ENCODE data around the gene BTF3. TPM values are rescaled to one million over a fixed set of nuclear protein-coding genes. Genes with fewer than 3 reads are reported as not detected.

The BTF3 gene
- total and polyA plus RNA-seq, 9 of the 15 experiments (the other 6 are each of a cell fraction or from before 2014, with no cell fraction given) = 534 to 1,637 (median 848) TPM

DNA sequence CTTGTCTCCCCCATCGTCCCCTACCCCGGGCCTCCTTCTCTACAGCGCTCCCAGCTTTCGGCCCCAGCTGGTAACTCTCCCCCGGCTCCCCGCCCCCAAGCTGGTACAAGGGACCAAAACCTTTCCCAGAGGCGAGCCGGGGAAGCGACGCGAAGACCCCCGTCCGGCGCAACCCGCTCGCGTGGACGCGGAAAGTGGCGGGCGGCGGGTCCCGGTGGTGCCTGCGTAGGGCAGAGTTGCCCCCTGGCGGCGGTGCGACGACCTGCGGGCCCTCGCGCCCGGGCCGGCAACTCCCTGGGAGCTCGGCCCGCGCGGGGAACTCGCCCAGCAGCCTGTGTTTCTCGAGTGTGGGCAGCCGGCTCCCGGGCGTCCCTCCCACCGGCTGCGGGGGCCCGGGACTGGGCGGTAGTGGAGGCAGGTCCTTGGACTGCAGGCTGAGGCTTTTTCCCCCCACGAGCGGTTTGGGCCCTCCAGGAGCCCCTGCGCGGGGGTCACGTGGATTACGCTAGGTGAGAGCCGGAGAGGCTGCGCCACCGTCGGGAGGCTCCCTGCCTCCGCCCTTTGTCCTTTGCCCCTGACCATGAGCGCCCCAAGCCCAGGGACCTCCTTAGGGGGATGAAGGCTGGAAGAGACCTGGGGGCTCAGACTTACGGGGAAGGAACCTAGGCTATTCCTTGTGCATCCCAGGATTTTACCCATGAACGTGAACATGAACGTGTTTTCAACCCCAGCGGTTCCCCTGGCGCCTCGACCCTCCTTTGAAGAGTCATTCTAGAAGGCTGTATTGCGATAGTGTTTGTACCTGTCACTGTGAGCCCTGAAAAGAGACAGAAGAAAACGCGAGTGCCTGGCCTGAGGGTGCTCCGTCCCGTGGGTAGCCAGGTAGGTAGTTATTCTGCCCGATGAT is 46.8 kb upstream of the BTF3 start (continued):
- TF ChIP-seq, protein P1, sequence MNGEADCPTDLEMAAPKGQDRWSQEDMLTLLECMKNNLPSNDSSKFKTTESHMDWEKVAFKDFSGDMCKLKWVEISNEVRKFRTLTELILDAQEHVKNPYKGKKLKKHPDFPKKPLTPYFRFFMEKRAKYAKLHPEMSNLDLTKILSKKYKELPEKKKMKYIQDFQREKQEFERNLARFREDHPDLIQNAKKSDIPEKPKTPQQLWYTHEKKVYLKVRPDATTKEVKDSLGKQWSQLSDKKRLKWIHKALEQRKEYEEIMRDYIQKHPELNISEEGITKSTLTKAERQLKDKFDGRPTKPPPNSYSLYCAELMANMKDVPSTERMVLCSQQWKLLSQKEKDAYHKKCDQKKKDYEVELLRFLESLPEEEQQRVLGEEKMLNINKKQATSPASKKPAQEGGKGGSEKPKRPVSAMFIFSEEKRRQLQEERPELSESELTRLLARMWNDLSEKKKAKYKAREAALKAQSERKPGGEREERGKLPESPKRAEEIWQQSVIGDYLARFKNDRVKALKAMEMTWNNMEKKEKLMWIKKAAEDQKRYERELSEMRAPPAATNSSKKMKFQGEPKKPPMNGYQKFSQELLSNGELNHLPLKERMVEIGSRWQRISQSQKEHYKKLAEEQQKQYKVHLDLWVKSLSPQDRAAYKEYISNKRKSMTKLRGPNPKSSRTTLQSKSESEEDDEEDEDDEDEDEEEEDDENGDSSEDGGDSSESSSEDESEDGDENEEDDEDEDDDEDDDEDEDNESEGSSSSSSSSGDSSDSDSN (IDR thresholded peaks at IDR 0.05; ENCODE audit: borderline replicate concordance in 1 of 2, low read depth in 2 of 2, low read length in 2 of 2) = 0 out of 4 replicates have a peak, but pooled peaks have one; percentile 21 to 32
- TF ChIP-seq CREB1 (IDR thresholded peaks at IDR 0.05) = peak; percentile 17; the same call in 1 of the 2 replicates
- no peak for TF ChIP-seq CREB1 (CRISPR knock-in tag; IDR thresholded peaks at IDR 0.05)
- TF ChIP-seq, protein P2, sequence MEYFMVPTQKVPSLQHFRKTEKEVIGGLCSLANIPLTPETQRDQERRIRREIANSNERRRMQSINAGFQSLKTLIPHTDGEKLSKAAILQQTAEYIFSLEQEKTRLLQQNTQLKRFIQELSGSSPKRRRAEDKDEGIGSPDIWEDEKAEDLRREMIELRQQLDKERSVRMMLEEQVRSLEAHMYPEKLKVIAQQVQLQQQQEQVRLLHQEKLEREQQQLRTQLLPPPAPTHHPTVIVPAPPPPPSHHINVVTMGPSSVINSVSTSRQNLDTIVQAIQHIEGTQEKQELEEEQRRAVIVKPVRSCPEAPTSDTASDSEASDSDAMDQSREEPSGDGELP (CRISPR knock-in tag; IDR thresholded peaks at IDR 0.05; ENCODE audit: borderline replicate concordance) = peak; percentile 46; the same call in 1 of the 2 replicates
- TF ChIP-seq, protein P3, sequence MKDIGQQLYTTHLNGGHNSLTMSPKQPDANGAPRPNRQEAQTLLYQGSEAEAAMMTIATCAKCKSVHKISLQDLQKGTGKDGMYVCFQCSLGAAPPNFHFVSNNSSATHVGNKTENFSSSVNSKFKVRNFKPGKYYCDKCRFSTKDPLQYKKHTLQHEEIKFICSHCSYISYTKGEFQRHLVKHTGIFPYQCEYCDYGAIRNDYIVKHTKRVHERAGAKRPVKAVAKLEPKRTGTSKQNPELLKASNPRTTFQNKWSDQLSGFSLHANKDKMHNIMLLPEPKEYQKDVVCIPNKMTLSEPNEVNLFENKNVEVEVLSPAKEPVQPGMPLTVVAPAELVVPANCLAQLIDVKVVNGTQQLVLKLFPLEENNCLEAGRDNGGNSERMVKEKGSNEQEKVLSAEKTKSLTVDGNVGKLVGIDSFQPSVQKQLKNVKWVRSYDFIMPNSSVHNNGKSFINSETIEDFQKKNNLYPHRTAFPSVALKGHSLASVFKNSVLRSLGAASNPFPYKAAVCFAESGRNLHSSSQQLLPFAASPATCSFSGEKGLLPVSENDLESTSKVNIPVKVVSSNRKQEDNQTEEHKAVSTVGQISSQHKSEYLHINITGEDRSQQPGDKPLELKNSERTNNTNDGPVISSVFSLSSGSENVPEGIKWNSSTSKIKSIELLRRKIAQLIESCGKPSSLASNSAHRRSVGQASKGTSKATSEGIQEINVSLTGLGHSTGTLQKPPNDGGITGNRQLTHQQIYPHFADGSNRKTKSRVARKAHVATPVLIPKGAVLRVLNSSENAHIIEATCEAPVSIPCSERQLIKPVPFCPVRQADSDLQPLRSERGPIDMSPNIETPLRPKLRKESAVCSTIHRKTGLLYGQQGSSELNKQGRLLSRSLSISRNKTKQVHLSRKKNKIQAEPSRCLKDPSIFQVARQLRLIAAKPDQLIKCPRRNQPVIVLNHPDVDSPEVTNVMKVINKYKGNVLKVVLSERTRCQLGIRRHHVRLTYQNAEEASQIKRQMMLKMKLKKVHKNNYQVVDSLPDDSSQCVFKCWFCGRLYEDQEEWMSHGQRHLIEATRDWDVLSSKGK (CRISPR knock-in tag; IDR thresholded peaks at IDR 0.05) = no peak
- 0 out of 2 replicates have a peak, but pooled peaks have one; percentile 34 for TF ChIP-seq CTBP1 (IDR thresholded peaks at IDR 0.05; ENCODE audit: borderline replicate concordance)
- TF ChIP-seq CBX5 (IDR thresholded peaks at IDR 0.05; ENCODE audit: borderline replicate concordance, low read depth) = no peak
- TF ChIP-seq ZBTB7A (IDR thresholded peaks at IDR 0.05; ENCODE audit: borderline replicate concordance, control insufficient read depth, low read depth, low read length) = peak; percentile 86
- peak; percentile 43 for TF ChIP-seq HNRNPLL (IDR thresholded peaks at IDR 0.05; ENCODE audit: low read depth, low read length, poor library complexity, severe bottlenecking)
- TF ChIP-seq ZNF695 (CRISPR knock-in tag; IDR thresholded peaks at IDR 0.05) = no peak
- no peak for TF ChIP-seq NEUROD1 (IDR thresholded peaks at IDR 0.05; ENCODE audit: borderline replicate concordance, low read depth, low read length, partially characterized antibody)
- TF ChIP-seq, protein P4, sequence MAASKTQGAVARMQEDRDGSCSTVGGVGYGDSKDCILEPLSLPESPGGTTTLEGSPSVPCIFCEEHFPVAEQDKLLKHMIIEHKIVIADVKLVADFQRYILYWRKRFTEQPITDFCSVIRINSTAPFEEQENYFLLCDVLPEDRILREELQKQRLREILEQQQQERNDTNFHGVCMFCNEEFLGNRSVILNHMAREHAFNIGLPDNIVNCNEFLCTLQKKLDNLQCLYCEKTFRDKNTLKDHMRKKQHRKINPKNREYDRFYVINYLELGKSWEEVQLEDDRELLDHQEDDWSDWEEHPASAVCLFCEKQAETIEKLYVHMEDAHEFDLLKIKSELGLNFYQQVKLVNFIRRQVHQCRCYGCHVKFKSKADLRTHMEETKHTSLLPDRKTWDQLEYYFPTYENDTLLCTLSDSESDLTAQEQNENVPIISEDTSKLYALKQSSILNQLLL (CRISPR knock-in tag; IDR thresholded peaks at IDR 0.05; ENCODE audit: borderline replicate concordance) = no peak
- TF ChIP-seq KDM2B (CRISPR knock-in tag; IDR thresholded peaks at IDR 0.05) = 0 out of 2 replicates have a peak, but pooled peaks have one; percentile 41
- TF ChIP-seq U2AF1 (optimal IDR thresholded peaks at IDR 0.05; ENCODE audit: low read depth, low read length) = peak; percentile 55
- peak; percentile 28 for TF ChIP-seq TBP (optimal IDR thresholded peaks at IDR 0.05; ENCODE audit: low read depth, low read length)
- peak; percentile 11; the same call in 1 of the 2 replicates for TF ChIP-seq SIN3B (IDR thresholded peaks at IDR 0.05; ENCODE audit: low read depth)
- TF ChIP-seq ZNF57 (CRISPR knock-in tag; IDR thresholded peaks at IDR 0.05) = no peak
- TF ChIP-seq RBM14 (IDR thresholded peaks at IDR 0.05; ENCODE audit: borderline replicate concordance, insufficient read depth, low read depth, low read length) = no peak
